IMR-90 (cell line): ENCODE measurements around the gene ZNHIT6. TPM values are rescaled to one million over a fixed set of nuclear protein-coding genes. Genes with fewer than 3 reads are reported as not detected.

ENCODE experiments used
- ATAC-seq: fragments of 200-7000 bp; cut with Tn5 transposase; 2 replicates; pipeline ENCODE4 v1.9.1; 2020; ENCODE audit warnings: low read depth, mild to moderate bottlenecking, moderate library complexity
- BruUV-seq: library from RNA; stranded (reverse); fragments of 400-500 nt; replicated peaks from 2 replicates; lab custom pipeline; 2021; lab: Mats Ljungman, UMichigan
- CTCF ChIA-PET: fragments of 300-600 bp; formaldehyde crosslinking; extraction: SDS; loops from one replicate; lab custom pipeline; 2021; ENCODE audit warnings: antibody characterized with exemption; lab: Yijun Ruan, JAX
- POLR2A ChIA-PET: fragments of 300-600 bp; sonication (Branson Sonifier 250); formaldehyde crosslinking; loops from one replicate; lab custom pipeline; 2022; ENCODE audit warnings: antibody characterized with exemption; ENCODE audit not compliant: unreplicated experiment; lab: Charles Lee
- DNase-seq: peaks from one replicate; pipeline ENCODE4 v3.0.0; 2013
- H2AFZ ChIP-seq: replicated peaks from 2 replicates; pipeline ENCODE3; 2013; ENCODE audit warnings: low read length, mild to moderate bottlenecking; ENCODE audit not compliant: poor library complexity
- H2AK5ac ChIP-seq: 2 replicates; pipeline ENCODE4 v1.6.1; 2013; ENCODE audit warnings: low read depth, low read length, inconsistent platforms
- H2AK9ac ChIP-seq: replicated peaks from 2 replicates; pipeline ENCODE3; 2013; ENCODE audit warnings: mild to moderate bottlenecking, low read depth, low read length, moderate library complexity; ENCODE audit not compliant: poor library complexity
- H2BK120ac ChIP-seq: 2 replicates; pipeline ENCODE4 v1.6.1; 2013; ENCODE audit warnings: low read depth, low read length, inconsistent platforms
- H2BK15ac ChIP-seq: 3 replicates; pipeline ENCODE4 v1.6.1; 2013; ENCODE audit warnings: low read depth, low read length, inconsistent platforms
- H2BK20ac ChIP-seq: 2 replicates; pipeline ENCODE4 v1.6.1; 2013; ENCODE audit warnings: low read depth, mild to moderate bottlenecking, inconsistent platforms, low read length, moderate library complexity
- H2BK5ac ChIP-seq: 2 replicates; pipeline ENCODE4 v1.6.1; 2013; ENCODE audit warnings: mild to moderate bottlenecking, low read depth, low read length, inconsistent platforms; ENCODE audit not compliant: poor library complexity, severe bottlenecking
- H3K14ac ChIP-seq: replicated peaks from 2 replicates; pipeline ENCODE4 v1.6.1; 2013; ENCODE audit warnings: low read depth, low read length, inconsistent platforms
- H3K18ac ChIP-seq: 2 replicates; pipeline ENCODE4 v1.6.1; 2013; ENCODE audit warnings: low read depth, low read length, control low read depth
- H3K23ac ChIP-seq: 2 replicates; pipeline ENCODE4 v1.6.1; 2013; ENCODE audit warnings: low read depth, low read length, inconsistent platforms
- H3K27ac ChIP-seq: 2 replicates; pipeline ENCODE4 v1.5.1; 2013; ENCODE audit warnings: mild to moderate bottlenecking, control low read depth, low read length; ENCODE audit not compliant: insufficient read depth
- H3K27me3 ChIP-seq: 2 replicates; pipeline ENCODE4 v1.6.1; 2013; ENCODE audit warnings: low read length; ENCODE audit not compliant: control insufficient read depth, insufficient read depth
- H3K36me3 ChIP-seq: 2 replicates; pipeline ENCODE4 v1.6.1; 2013; ENCODE audit warnings: low read length, mixed read lengths; ENCODE audit not compliant: control insufficient read depth, insufficient read depth
- H3K4ac ChIP-seq: 2 replicates; pipeline ENCODE4 v1.6.1; 2013; ENCODE audit warnings: low read depth, low read length, inconsistent platforms
- H3K4me1 ChIP-seq: 2 replicates; pipeline ENCODE4 v1.6.1; 2013; ENCODE audit warnings: low read length, mixed read lengths; ENCODE audit not compliant: control insufficient read depth, insufficient read depth
- H3K4me2 ChIP-seq: 2 replicates; pipeline ENCODE4 v1.6.1; 2013; ENCODE audit warnings: low read depth, mild to moderate bottlenecking, control low read depth, low read length, moderate library complexity
- H3K4me3 ChIP-seq: 2 replicates; pipeline ENCODE4 v1.5.1; 2013; ENCODE audit warnings: low read depth, mild to moderate bottlenecking, control low read depth, low read length, moderate library complexity; ENCODE audit not compliant: insufficient read depth
- H3K56ac ChIP-seq: 2 replicates; pipeline ENCODE4 v1.6.1; 2013; ENCODE audit warnings: low read length, inconsistent platforms; ENCODE audit not compliant: insufficient read depth; ENCODE audit errors: extremely low read depth
- H3K79me1 ChIP-seq, 2 experiments: 2 replicates each; pipeline ENCODE4 v1.6.1; 2013; ENCODE audit warnings: low read length in 2 of 2, inconsistent platforms in 1 of 2, low read depth in 1 of 2
- H3K9ac ChIP-seq: 2 replicates; pipeline ENCODE4 v1.6.1; 2013; ENCODE audit warnings: low read depth, low read length, control low read depth
- H3K9me1 ChIP-seq: 2 replicates; pipeline ENCODE4 v1.6.1; 2013; ENCODE audit warnings: low read length, inconsistent platforms; ENCODE audit not compliant: insufficient read depth
- H3K9me3 ChIP-seq: 2 replicates; pipeline ENCODE4 v1.6.1; 2013; ENCODE audit warnings: low read length; ENCODE audit not compliant: control insufficient read depth, insufficient read depth
- H4K20me1 ChIP-seq: 2 replicates; pipeline ENCODE4 v1.6.1; 2013; ENCODE audit warnings: low read length, inconsistent platforms; ENCODE audit not compliant: insufficient read depth
- H4K5ac ChIP-seq: 2 replicates; pipeline ENCODE4 v1.6.1; 2013; ENCODE audit warnings: mild to moderate bottlenecking, low read depth, low read length, control low read depth
- H4K8ac ChIP-seq, 2 experiments: 2 replicates each; pipeline ENCODE4 v1.6.1; 2013; ENCODE audit warnings: low read depth in 2 of 2, low read length in 2 of 2, control low read depth in 1 of 2, inconsistent platforms in 1 of 2
- H4K91ac ChIP-seq: 2 replicates; pipeline ENCODE4 v1.6.1; 2013; ENCODE audit warnings: low read depth, low read length, inconsistent platforms; ENCODE audit not compliant: insufficient read depth
- BHLHE40 ChIP-seq: fragments of 150-350 bp; IDR thresholded peaks from 2 replicates; pipeline ENCODE4 v1.6.1; 2016; ENCODE audit warnings: mild to moderate bottlenecking, low read depth, low read length
- CEBPB ChIP-seq: IDR thresholded peaks from 2 replicates; pipeline ENCODE4 v1.6.1; 2012; ENCODE audit warnings: low read depth, low read length, improper control_type of control experiment
- CHD1 ChIP-seq: IDR thresholded peaks from 2 replicates; pipeline ENCODE4 v1.6.1; 2012; ENCODE audit warnings: low read depth, low read length, improper control_type of control experiment
- FOS ChIP-seq: fragments of 150-350 bp; IDR thresholded peaks from 2 replicates; pipeline ENCODE4 v1.6.1; 2016; ENCODE audit warnings: low read depth, low read length
- MAZ ChIP-seq: IDR thresholded peaks from 2 replicates; pipeline ENCODE4 v1.6.1; 2012; ENCODE audit warnings: low read depth, mild to moderate bottlenecking, low read length, improper control_type of control experiment, moderate library complexity, borderline replicate concordance
- MXI1 ChIP-seq: IDR thresholded peaks from 2 replicates; pipeline ENCODE4 v1.6.1; 2012; ENCODE audit warnings: low read depth, mild to moderate bottlenecking, low read length, moderate library complexity, borderline replicate concordance
- POLR2A ChIP-seq: IDR thresholded peaks from 2 replicates; pipeline ENCODE4 v1.6.1; 2012; ENCODE audit warnings: mild to moderate bottlenecking, low read depth, low read length
- RFX5 ChIP-seq: IDR thresholded peaks from 2 replicates; pipeline ENCODE4 v1.8.0; 2012; ENCODE audit warnings: low read depth, mild to moderate bottlenecking, low read length, moderate library complexity
- WGBS, 2 experiments: methylation state at CpG; one replicate each; pipeline versions ENCODE4 v1.1.5 to v1.1.7; 2013; ENCODE audit warnings: missing lambda C conversion rate in 2 of 2; ENCODE audit not compliant: insufficient read length in 1 of 2; ENCODE audit errors: extremely low coverage in 2 of 2; 5-methylcytosine and 5-hydroxymethylcytosine counted together
- dilution Hi-C: fragments of 300-500 bp; cut with HindIII; formaldehyde crosslinking; loops from one replicate; pipeline ENCODE4 v1.14.3; 2018; ENCODE audit warnings: low sequenced_read_pairs; ENCODE audit not compliant: unreplicated experiment
- in situ Hi-C: fragments of 300-500 bp; cut with MboI; formaldehyde crosslinking; loops from 3 replicates; pipeline ENCODE4 v1.14.3; 2019; ENCODE audit warnings: low sequenced_read_pairs, inconsistent platforms, mixed read lengths
- intact Hi-C: fragments of 100-400 bp; cut with micrococcal nuclease; formaldehyde crosslinking; loops from 2 replicates; pipeline ENCODE4 v1.10.0; 2022
- polyA plus RNA-seq, 3 experiments: library from polyadenylated mRNA; depleted of rRNA; stranded (reverse); fragments of >200 nt; gene quantifications; 2 replicates each; pipeline ENCODE4 v1.2.3, GENCODE V29; 2012; ENCODE audit warnings: low replicate concordance in 1 of 3
- total RNA-seq: library from RNA; depleted of rRNA; stranded (reverse); fragments of >200 nt; gene quantifications from 2 replicates; pipeline ENCODE4 v1.2.3, GENCODE V29; 2012
- TF ChIP-seq, protein P1 (sequence below): fragments of 150-350 bp; IDR thresholded peaks from 2 replicates; pipeline ENCODE4 v1.6.1; 2016; ENCODE audit warnings: low read depth, mild to moderate bottlenecking, low read length, moderate library complexity, borderline replicate concordance
- TF ChIP-seq, protein P2 (sequence below): fragments of 150-350 bp; IDR thresholded peaks from 2 replicates; pipeline ENCODE4 v1.6.1; 2017; ENCODE audit warnings: mild to moderate bottlenecking, antibody characterized with exemption, low read length, low read depth

ZNHIT6 gene
- total and polyA plus RNA-seq, 2 of the 4 experiments (the other 2 are of a cell fraction), result 9.0 to 13.7 TPM

DNA sequence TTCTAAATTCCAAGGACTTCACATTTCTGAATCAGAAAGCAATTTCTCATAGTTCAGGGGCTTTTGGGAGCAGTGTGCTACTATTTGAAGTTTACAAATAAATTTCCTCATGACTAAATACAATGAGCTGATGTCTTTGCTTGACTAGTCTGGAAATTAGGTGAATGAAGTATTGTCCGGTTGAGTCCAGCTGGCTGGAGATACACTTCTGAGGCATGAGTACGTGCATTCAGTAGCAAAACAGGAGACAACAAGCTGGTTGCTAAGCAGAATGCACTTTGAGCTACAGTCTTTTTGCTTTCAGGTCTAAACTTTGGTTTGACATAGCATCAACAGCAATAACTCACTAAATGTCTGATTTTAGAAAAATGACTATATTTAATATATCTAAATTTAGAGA lies 27.1 kb downstream of the ZNHIT6 start:
- no peak overlapping the region for H2AK5ac ChIP-seq
- TF ChIP-seq, protein P1, sequence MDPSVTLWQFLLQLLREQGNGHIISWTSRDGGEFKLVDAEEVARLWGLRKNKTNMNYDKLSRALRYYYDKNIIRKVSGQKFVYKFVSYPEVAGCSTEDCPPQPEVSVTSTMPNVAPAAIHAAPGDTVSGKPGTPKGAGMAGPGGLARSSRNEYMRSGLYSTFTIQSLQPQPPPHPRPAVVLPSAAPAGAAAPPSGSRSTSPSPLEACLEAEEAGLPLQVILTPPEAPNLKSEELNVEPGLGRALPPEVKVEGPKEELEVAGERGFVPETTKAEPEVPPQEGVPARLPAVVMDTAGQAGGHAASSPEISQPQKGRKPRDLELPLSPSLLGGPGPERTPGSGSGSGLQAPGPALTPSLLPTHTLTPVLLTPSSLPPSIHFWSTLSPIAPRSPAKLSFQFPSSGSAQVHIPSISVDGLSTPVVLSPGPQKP, result no peak
- TF ChIP-seq MAZ (no peak), BHLHE40 (no peak), CHD1 (no peak), FOS (no peak), CEBPB (no peak), POLR2A (no peak), RFX5 (no peak), MXI1 (no peak)
- TF ChIP-seq, protein P2, sequence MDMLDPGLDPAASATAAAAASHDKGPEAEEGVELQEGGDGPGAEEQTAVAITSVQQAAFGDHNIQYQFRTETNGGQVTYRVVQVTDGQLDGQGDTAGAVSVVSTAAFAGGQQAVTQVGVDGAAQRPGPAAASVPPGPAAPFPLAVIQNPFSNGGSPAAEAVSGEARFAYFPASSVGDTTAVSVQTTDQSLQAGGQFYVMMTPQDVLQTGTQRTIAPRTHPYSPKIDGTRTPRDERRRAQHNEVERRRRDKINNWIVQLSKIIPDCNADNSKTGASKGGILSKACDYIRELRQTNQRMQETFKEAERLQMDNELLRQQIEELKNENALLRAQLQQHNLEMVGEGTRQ, result no peak
- H3K27me3 ChIP-seq, result no peaks in the 10 kb centered on the region
- no peak overlapping the region for H2BK15ac ChIP-seq
- H3K4me2 ChIP-seq, result no peak overlapping the region
- dilution Hi-C loops (no loop called here), in situ Hi-C loops (no loop called here), intact Hi-C loops (no loop called here)
- ATAC-seq, result peak; percentile 26
- peak overlapping the region; percentile 40; the same call in 1 of the 2 replicates for H3K27ac ChIP-seq
- H3K9me3 ChIP-seq, result no peaks in the 10 kb centered on the region
- H3K36me3 ChIP-seq, result peaks cover 14% of the 10 kb centered on the region
- no peak overlapping the region for H3K14ac ChIP-seq
- H4K20me1 ChIP-seq, result no peaks in the 10 kb centered on the region
- no peak overlapping the region for H3K18ac ChIP-seq
- H3K4me1 ChIP-seq, result peaks cover 3% of the 10 kb centered on the region; the same call in 1 of the 2 replicates
- H3K9me1 ChIP-seq, result peaks cover 2% of the 10 kb centered on the region; the same call in 1 of the 2 replicates
- no peak overlapping the region for H2AFZ ChIP-seq
- H2BK20ac ChIP-seq, result no peak overlapping the region
- no peak overlapping the region for H3K9ac ChIP-seq
- H3K4me3 ChIP-seq, result no peak overlapping the region
- BruUV-seq, result no TSS peak
- H3K23ac ChIP-seq, result peak overlapping the region; percentile 21; the same call in 1 of the 2 replicates
- no peak overlapping the region for H2AK9ac ChIP-seq
- peaks cover 16 to 24% of the 10 kb centered on the region in 2 experiments for H3K79me1 ChIP-seq
- peak; percentile 68 for DNase-seq
- no peak overlapping the region for H2BK5ac ChIP-seq
- CTCF ChIA-PET, result no interaction called here
- no peak overlapping the region for H2BK120ac ChIP-seq
- H4K91ac ChIP-seq, result no peak overlapping the region
- no peak overlapping the region for H3K4ac ChIP-seq
- POLR2A ChIA-PET, result no interaction called here
- H4K5ac ChIP-seq, result peak overlapping the region; percentile 0; the same call in 1 of the 2 replicates
- 86% methylated on average over 1 of the region's 2 CpGs; no CpG with 5 or more reads in 1 of the 2 experiments for WGBS, 2 experiments
- H4K8ac ChIP-seq, result no peak overlapping the region; a peak in 1 of 4 replicates
- H3K56ac ChIP-seq, result no peak overlapping the region
